ENCODE measurements around the gene CDC5L.

The CDC5L gene

GRCh38 chr6:44430326-44430725 is 42.8 kb downstream of the CDC5L start:
- Histone ChIP-seq H3K36me3 (ENCODE audit: control insufficient read depth, insufficient read depth, low read length) (peaks cover 3% of the 10 kb centered on the region), H3K27me3 (ENCODE audit: control insufficient read depth, insufficient read depth, low read length) (no peaks in the 10 kb centered on the region), H3K9ac (ENCODE audit: low read length) (no peak overlapping the region), H3K27ac (ENCODE audit: low read depth, low read length) (no peak overlapping the region), H3K4me3 (ENCODE audit: low read length) (no peak overlapping the region), H3K4me1 (ENCODE audit: control insufficient read depth, insufficient read depth, low read length) (peaks cover 16% of the 10 kb centered on the region)

- Histone ChIP-seq H3K27me3 (ENCODE audit: control insufficient read depth, insufficient read depth, low read length) (no peaks in the 10 kb centered on the region), H3K4me3 (ENCODE audit: low read length) (no peak overlapping the region), H3K36me3 (ENCODE audit: control insufficient read depth, insufficient read depth, low read length) (no peaks in the 10 kb centered on the region), H3K27ac (ENCODE audit: low read depth, low read length) (no peak overlapping the region), H3K9ac (ENCODE audit: low read length) (no peak overlapping the region), H3K4me1 (ENCODE audit: control insufficient read depth, insufficient read depth, low read length) (peaks cover 16% of the 10 kb centered on the region)
Observed at GRCh38 chr6:44431118-44431725, 43.7 kb downstream of the CDC5L start.

GRCh38 chr6:44432227-44432626 is 44.7 kb downstream of the CDC5L start:
- H3K4me1 ChIP-seq (ENCODE audit: control insufficient read depth, insufficient read depth, low read length) = peaks cover 16% of the 10 kb centered on the region
- no peaks in the 10 kb centered on the region for H3K36me3 ChIP-seq (ENCODE audit: control insufficient read depth, insufficient read depth, low read length)
- no peak overlapping the region for H3K27ac ChIP-seq (ENCODE audit: low read depth, low read length)
- no peaks in the 10 kb centered on the region for H3K27me3 ChIP-seq (ENCODE audit: control insufficient read depth, insufficient read depth, low read length)
- no peak overlapping the region for H3K4me3 ChIP-seq (ENCODE audit: low read length)
- no peak overlapping the region for H3K9ac ChIP-seq (ENCODE audit: low read length)

GRCh38 chr6:44432726-44433125 is 45.2 kb downstream of the CDC5L start:
- peaks cover 16% of the 10 kb centered on the region for H3K4me1 ChIP-seq (ENCODE audit: control insufficient read depth, insufficient read depth, low read length)
- H3K9ac ChIP-seq (ENCODE audit: low read length) = no peak overlapping the region
- H3K27me3 ChIP-seq (ENCODE audit: control insufficient read depth, insufficient read depth, low read length) = no peaks in the 10 kb centered on the region
- H3K27ac ChIP-seq (ENCODE audit: low read depth, low read length) = no peak overlapping the region
- no peak overlapping the region for H3K4me3 ChIP-seq (ENCODE audit: low read length)
- no peaks in the 10 kb centered on the region for H3K36me3 ChIP-seq (ENCODE audit: control insufficient read depth, insufficient read depth, low read length)

- Histone ChIP-seq H3K4me3 (ENCODE audit: low read length) (no peak overlapping the region), H3K9ac (ENCODE audit: low read length) (no peak overlapping the region), H3K36me3 (ENCODE audit: control insufficient read depth, insufficient read depth, low read length) (no peaks in the 10 kb centered on the region), H3K4me1 (ENCODE audit: control insufficient read depth, insufficient read depth, low read length) (peaks cover 16% of the 10 kb centered on the region), H3K27ac (ENCODE audit: low read depth, low read length) (no peak overlapping the region), H3K27me3 (ENCODE audit: control insufficient read depth, insufficient read depth, low read length) (no peaks in the 10 kb centered on the region)
Observed at GRCh38 chr6:44435500-44435899, 48.0 kb downstream of the CDC5L start.

GRCh38 chr6:44438827-44439226 is 51.3 kb downstream of the CDC5L start:
- H3K36me3 ChIP-seq (ENCODE audit: control insufficient read depth, insufficient read depth, low read length) = peaks cover 2% of the 10 kb centered on the region
- H3K4me3 ChIP-seq (ENCODE audit: low read length) = no peak overlapping the region
- no peak overlapping the region for H3K9ac ChIP-seq (ENCODE audit: low read length)
- H3K27me3 ChIP-seq (ENCODE audit: control insufficient read depth, insufficient read depth, low read length) = no peaks in the 10 kb centered on the region
- peaks cover 2% of the 10 kb centered on the region for H3K4me1 ChIP-seq (ENCODE audit: control insufficient read depth, insufficient read depth, low read length)
- H3K27ac ChIP-seq (ENCODE audit: low read depth, low read length) = no peak overlapping the region

- no peak overlapping the region for H3K27ac ChIP-seq (ENCODE audit: low read depth, low read length)
- no peak overlapping the region for H3K9ac ChIP-seq (ENCODE audit: low read length)
- peaks cover 2% of the 10 kb centered on the region for H3K36me3 ChIP-seq (ENCODE audit: control insufficient read depth, insufficient read depth, low read length)
- H3K4me3 ChIP-seq (ENCODE audit: low read length) = no peak overlapping the region
- H3K4me1 ChIP-seq (ENCODE audit: control insufficient read depth, insufficient read depth, low read length) = no peaks in the 10 kb centered on the region
- H3K27me3 ChIP-seq (ENCODE audit: control insufficient read depth, insufficient read depth, low read length) = no peaks in the 10 kb centered on the region
Observed at GRCh38 chr6:44439270-44440045, 52.0 kb downstream of the CDC5L start.

GRCh38 chr6:44441091-44441855 is 53.8 kb downstream of the CDC5L start:
- no peaks in the 10 kb centered on the region for H3K4me1 ChIP-seq (ENCODE audit: control insufficient read depth, insufficient read depth, low read length)
- no peak overlapping the region for H3K27ac ChIP-seq (ENCODE audit: low read depth, low read length)
- H3K4me3 ChIP-seq (ENCODE audit: low read length) = no peak overlapping the region
- H3K36me3 ChIP-seq (ENCODE audit: control insufficient read depth, insufficient read depth, low read length) = peaks cover 11% of the 10 kb centered on the region
- no peaks in the 10 kb centered on the region for H3K27me3 ChIP-seq (ENCODE audit: control insufficient read depth, insufficient read depth, low read length)
- H3K9ac ChIP-seq (ENCODE audit: low read length) = no peak overlapping the region

- Histone ChIP-seq H3K27me3 (ENCODE audit: control insufficient read depth, insufficient read depth, low read length) (no peaks in the 10 kb centered on the region), H3K36me3 (ENCODE audit: control insufficient read depth, insufficient read depth, low read length) (peaks cover 11% of the 10 kb centered on the region), H3K4me1 (ENCODE audit: control insufficient read depth, insufficient read depth, low read length) (no peaks in the 10 kb centered on the region), H3K9ac (ENCODE audit: low read length) (no peak overlapping the region), H3K27ac (ENCODE audit: low read depth, low read length) (no peak overlapping the region), H3K4me3 (ENCODE audit: low read length) (no peak overlapping the region)
Observed at GRCh38 chr6:44442236-44442635, 54.7 kb downstream of the CDC5L start.

- no peak overlapping the region for H3K9ac ChIP-seq (ENCODE audit: low read length)
- H3K27me3 ChIP-seq (ENCODE audit: control insufficient read depth, insufficient read depth, low read length) = no peaks in the 10 kb centered on the region
- H3K4me1 ChIP-seq (ENCODE audit: control insufficient read depth, insufficient read depth, low read length) = no peaks in the 10 kb centered on the region
- H3K27ac ChIP-seq (ENCODE audit: low read depth, low read length) = no peak overlapping the region
- no peak overlapping the region for H3K4me3 ChIP-seq (ENCODE audit: low read length)
- peaks cover 15% of the 10 kb centered on the region for H3K36me3 ChIP-seq (ENCODE audit: control insufficient read depth, insufficient read depth, low read length)
Observed at GRCh38 chr6:44442833-44443444, 55.4 kb downstream of the CDC5L start.

- Histone ChIP-seq H3K36me3 (ENCODE audit: control insufficient read depth, insufficient read depth, low read length) (peaks cover 17% of the 10 kb centered on the region), H3K27me3 (ENCODE audit: control insufficient read depth, insufficient read depth, low read length) (no peaks in the 10 kb centered on the region), H3K9ac (ENCODE audit: low read length) (no peak overlapping the region), H3K27ac (ENCODE audit: low read depth, low read length) (no peak overlapping the region), H3K4me3 (ENCODE audit: low read length) (no peak overlapping the region), H3K4me1 (ENCODE audit: control insufficient read depth, insufficient read depth, low read length) (no peaks in the 10 kb centered on the region)
Observed at GRCh38 chr6:44444853-44445252, 57.3 kb downstream of the CDC5L start.

- Histone ChIP-seq H3K36me3 (ENCODE audit: control insufficient read depth, insufficient read depth, low read length) (peaks cover 17% of the 10 kb centered on the region), H3K4me3 (ENCODE audit: low read length) (no peak overlapping the region), H3K4me1 (ENCODE audit: control insufficient read depth, insufficient read depth, low read length) (no peaks in the 10 kb centered on the region), H3K27ac (ENCODE audit: low read depth, low read length) (no peak overlapping the region), H3K9ac (ENCODE audit: low read length) (no peak overlapping the region), H3K27me3 (ENCODE audit: control insufficient read depth, insufficient read depth, low read length) (no peaks in the 10 kb centered on the region)
Observed at GRCh38 chr6:44446626-44447300, 59.3 kb downstream of the CDC5L start.
